H9 (cell line): ENCODE data around the gene GTF3C1. TPM values are rescaled to one million over a fixed set of nuclear protein-coding genes. Genes with fewer than 3 reads are reported as not detected.
A peak's percentile ranks its signal among the peaks of the same experiment; 100 is the strongest.

Experiments
- DNase-seq: peaks from one replicate; pipeline ENCODE4 v3.0.0-alpha.2; 2017
- H2AFZ ChIP-seq: one replicate; pipeline ENCODE4 v1.6.1; 2013; ENCODE audit warnings: mild to moderate bottlenecking, low read length, control low read depth, moderate library complexity
- H2AK5ac ChIP-seq: 2 replicates; pipeline ENCODE4 v1.6.1; 2013; ENCODE audit warnings: low read length, control low read depth, mixed read lengths; ENCODE audit not compliant: insufficient read length
- H2BK120ac ChIP-seq: one replicate; pipeline ENCODE4 v1.6.1; 2013; ENCODE audit warnings: low read depth, mild to moderate bottlenecking, low read length, control low read depth, inconsistent platforms; ENCODE audit not compliant: poor library complexity, severe bottlenecking
- H2BK12ac ChIP-seq: 2 replicates; pipeline ENCODE4 v1.6.1; 2013; ENCODE audit warnings: low read length, control low read depth, mixed read lengths, low read depth; ENCODE audit not compliant: insufficient read length
- H2BK15ac ChIP-seq: 2 replicates; pipeline ENCODE4 v1.6.1; 2013; ENCODE audit warnings: low read depth, low read length, control low read depth
- H2BK20ac ChIP-seq: one replicate; pipeline ENCODE4 v1.6.1; 2013; ENCODE audit warnings: low read depth, mild to moderate bottlenecking, low read length, control low read depth, inconsistent platforms; ENCODE audit not compliant: poor library complexity, severe bottlenecking
- H2BK5ac ChIP-seq: 2 replicates; pipeline ENCODE4 v1.6.1; 2013; ENCODE audit warnings: low read length, control low read depth, mixed read lengths; ENCODE audit not compliant: insufficient read length
- H3K14ac ChIP-seq: 2 replicates; pipeline ENCODE4 v1.6.1; 2013; ENCODE audit warnings: low read length, control low read depth; ENCODE audit not compliant: insufficient read depth
- H3K18ac ChIP-seq: 2 replicates; pipeline ENCODE4 v1.6.1; 2013; ENCODE audit warnings: low read depth, mild to moderate bottlenecking, mixed read lengths, low read length, control low read depth; ENCODE audit not compliant: insufficient read length
- H3K23ac ChIP-seq: 2 replicates; pipeline ENCODE4 v1.6.1; 2013; ENCODE audit warnings: low read length, control low read depth, mixed read lengths, low read depth; ENCODE audit not compliant: insufficient read length
- H3K23me2 ChIP-seq: 2 replicates; pipeline ENCODE4 v1.6.1; 2013; ENCODE audit warnings: low read depth, mild to moderate bottlenecking, mixed read lengths, low read length, control low read depth; ENCODE audit not compliant: insufficient read length, poor library complexity, severe bottlenecking
- H3K27ac ChIP-seq: 2 replicates; pipeline ENCODE4 v1.5.1; 2013; ENCODE audit warnings: low read length, control low read depth, mixed read lengths, low read depth; ENCODE audit not compliant: insufficient read length
- H3K27me3 ChIP-seq: 2 replicates; pipeline ENCODE4 v1.6.1; 2013; ENCODE audit warnings: low read length, control low read depth, inconsistent platforms; ENCODE audit not compliant: insufficient read depth
- H3K4ac ChIP-seq: 2 replicates; pipeline ENCODE4 v1.6.1; 2013; ENCODE audit warnings: low read depth, mild to moderate bottlenecking, control low read depth, inconsistent platforms, low read length, moderate library complexity
- H3K4me1 ChIP-seq: 2 replicates; pipeline ENCODE4 v1.6.1; 2013; ENCODE audit warnings: low read length, control low read depth, inconsistent platforms; ENCODE audit not compliant: insufficient read depth
- H3K4me2 ChIP-seq: 2 replicates; pipeline ENCODE4 v1.6.1; 2013; ENCODE audit warnings: low read length, control low read depth, mixed read lengths; ENCODE audit not compliant: insufficient read length, insufficient read depth
- H3K56ac ChIP-seq: 2 replicates; pipeline ENCODE4 v1.6.1; 2013; ENCODE audit warnings: low read depth, mild to moderate bottlenecking, mixed read lengths, low read length, control low read depth; ENCODE audit not compliant: insufficient read length
- H3K79me1 ChIP-seq: 2 replicates; pipeline ENCODE4 v1.6.1; 2013; ENCODE audit warnings: low read depth, mild to moderate bottlenecking, moderate library complexity, low read length, control low read depth, inconsistent platforms; ENCODE audit not compliant: insufficient read depth, poor library complexity, severe bottlenecking
- H3K79me2 ChIP-seq: 2 replicates; pipeline ENCODE4 v1.6.1; 2013; ENCODE audit warnings: low read length, control low read depth, inconsistent platforms; ENCODE audit not compliant: insufficient read depth
- H3K9ac ChIP-seq: 2 replicates; pipeline ENCODE4 v1.6.1; 2013; ENCODE audit warnings: low read length, control low read depth, mixed read lengths; ENCODE audit not compliant: insufficient read length; ENCODE audit errors: extremely low read depth
- H3K9me3 ChIP-seq: one replicate; pipeline ENCODE4 v1.6.1; 2013; ENCODE audit warnings: low read depth, low read length, inconsistent platforms; ENCODE audit not compliant: control insufficient read depth
- H3T11ph ChIP-seq: one replicate; pipeline ENCODE4 v1.6.1; 2013; ENCODE audit warnings: mild to moderate bottlenecking, low read length, control low read depth, inconsistent platforms
- H4K20me1 ChIP-seq: one replicate; pipeline ENCODE4 v1.6.1; 2013; ENCODE audit not compliant: control insufficient read depth, insufficient read length, insufficient read depth
- H4K5ac ChIP-seq: 2 replicates; pipeline ENCODE4 v1.6.1; 2013; ENCODE audit warnings: low read depth, mild to moderate bottlenecking, mixed read lengths, low read length, control low read depth; ENCODE audit not compliant: insufficient read length
- H4K8ac ChIP-seq: replicated peaks from 2 replicates; pipeline ENCODE4 v1.6.1; 2013; ENCODE audit warnings: low read length, control low read depth, mixed read lengths, low read depth; ENCODE audit not compliant: insufficient read length
- H4K91ac ChIP-seq: 2 replicates; pipeline ENCODE4 v1.6.1; 2013; ENCODE audit warnings: low read depth, mild to moderate bottlenecking, moderate library complexity, mixed read lengths, low read length, control low read depth; ENCODE audit not compliant: insufficient read length
- H3K27ac Mint-ChIP-seq, 3 experiments: 2 replicates in 2 of 3; 3 replicates in 1 of 3; pipeline ENCODE4 v1.8.0; 2020 to 2021; ENCODE audit warnings: mixed read lengths in 3 of 3, mild to moderate bottlenecking in 1 of 3, moderate library complexity in 1 of 3
- H3K27me3 Mint-ChIP-seq: 2 replicates; pipeline ENCODE4 v1.8.0; 2021; ENCODE audit warnings: low read depth, mild to moderate bottlenecking, moderate library complexity, mixed read lengths
- H3K36me3 Mint-ChIP-seq, 3 experiments: 2 replicates in 2 of 3; 3 replicates in 1 of 3; pipeline ENCODE4 v1.8.0; 2020 to 2021; ENCODE audit warnings: low read depth in 3 of 3, mixed read lengths in 3 of 3; ENCODE audit not compliant: insufficient read depth in 1 of 3
- H3K4me1 Mint-ChIP-seq, 2 experiments: 2 replicates each; pipeline ENCODE4 v1.8.0; 2020; ENCODE audit warnings: mixed read lengths in 2 of 2
- H3K4me3 Mint-ChIP-seq, 2 experiments: 2 replicates in 1 of 2; 3 replicates in 1 of 2; pipeline ENCODE4 v1.8.0; 2020 to 2021; ENCODE audit warnings: mild to moderate bottlenecking in 2 of 2, mixed read lengths in 2 of 2, moderate library complexity in 1 of 2
- H3K9me3 Mint-ChIP-seq, 2 experiments: 2 replicates in 1 of 2; 3 replicates in 1 of 2; pipeline ENCODE4 v1.8.0; 2020; ENCODE audit warnings: mild to moderate bottlenecking in 2 of 2, mixed read lengths in 2 of 2, moderate library complexity in 1 of 2
- WGBS: extraction: QIAGEN DNeasy Blood & Tissue Kit; methylation state at CpG from one replicate; pipeline ENCODE4 v1.1.7; 2013; ENCODE audit warnings: missing lambda C conversion rate, low lambda C conversion rate, mixed read lengths; ENCODE audit not compliant: insufficient read length; ENCODE audit errors: extremely low coverage; 5-methylcytosine and 5-hydroxymethylcytosine counted together
- total RNA-seq: library from RNA; stranded (reverse); gene quantifications from 2 replicates; pipeline ENCODE4 v1.2.1, GENCODE V29; 2021
- TF ChIP-seq, protein P1 (sequence below): fragments of 200-600 bp; sonication (generic); conservative IDR thresholded peaks from 3 replicates; pipeline ENCODE4 v1.8.0; 2021; ENCODE audit warnings: antibody characterized with exemption, mild to moderate bottlenecking

The GTF3C1 gene
- total RNA-seq, 1 experiment from 2014 or later: 113 TPM

- DNase-seq: no peak
- Histone ChIP-seq H3K79me2 (no peaks in the 10 kb centered on the region), H3K27ac (no peak overlapping the region), H3K23me2 (no peaks in the 10 kb centered on the region), H4K91ac (no peak overlapping the region), H2BK120ac (no peak overlapping the region), H2BK5ac (no peak overlapping the region), H3K4me2 (no peak overlapping the region), H3K18ac (no peak overlapping the region), H2BK20ac (no peak overlapping the region), H3K23ac (no peak overlapping the region), H3K4me1 (no peaks in the 10 kb centered on the region), H2AFZ (no peak overlapping the region), H3T11ph (no peak overlapping the region), H3K14ac (no peak overlapping the region), H3K4ac (no peak overlapping the region), H4K8ac (no peak overlapping the region), H2AK5ac (no peak overlapping the region), H3K9me3 (no peaks in the 10 kb centered on the region), H3K27me3 (no peaks in the 10 kb centered on the region), H2BK15ac (no peak overlapping the region), H3K79me1 (no peaks in the 10 kb centered on the region), H4K5ac (no peak overlapping the region), H3K56ac (no peak overlapping the region), H3K9ac (no peak overlapping the region), H2BK12ac (no peak overlapping the region), H4K20me1 (no peaks in the 10 kb centered on the region)
- H3K4me3 Mint-ChIP-seq: no peak overlapping the region
- TF ChIP-seq, protein P1, sequence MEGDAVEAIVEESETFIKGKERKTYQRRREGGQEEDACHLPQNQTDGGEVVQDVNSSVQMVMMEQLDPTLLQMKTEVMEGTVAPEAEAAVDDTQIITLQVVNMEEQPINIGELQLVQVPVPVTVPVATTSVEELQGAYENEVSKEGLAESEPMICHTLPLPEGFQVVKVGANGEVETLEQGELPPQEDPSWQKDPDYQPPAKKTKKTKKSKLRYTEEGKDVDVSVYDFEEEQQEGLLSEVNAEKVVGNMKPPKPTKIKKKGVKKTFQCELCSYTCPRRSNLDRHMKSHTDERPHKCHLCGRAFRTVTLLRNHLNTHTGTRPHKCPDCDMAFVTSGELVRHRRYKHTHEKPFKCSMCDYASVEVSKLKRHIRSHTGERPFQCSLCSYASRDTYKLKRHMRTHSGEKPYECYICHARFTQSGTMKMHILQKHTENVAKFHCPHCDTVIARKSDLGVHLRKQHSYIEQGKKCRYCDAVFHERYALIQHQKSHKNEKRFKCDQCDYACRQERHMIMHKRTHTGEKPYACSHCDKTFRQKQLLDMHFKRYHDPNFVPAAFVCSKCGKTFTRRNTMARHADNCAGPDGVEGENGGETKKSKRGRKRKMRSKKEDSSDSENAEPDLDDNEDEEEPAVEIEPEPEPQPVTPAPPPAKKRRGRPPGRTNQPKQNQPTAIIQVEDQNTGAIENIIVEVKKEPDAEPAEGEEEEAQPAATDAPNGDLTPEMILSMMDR: no peak
- H3K36me3 Mint-ChIP-seq: peaks cover 52 to 97% (median 97%) of the 10 kb centered on the region in 3 experiments; a peak in 6 of 7 replicates
- H3K4me1 Mint-ChIP-seq: no peaks in the 10 kb centered on the region
- H3K27ac Mint-ChIP-seq: peak overlapping the region in 1 of 3 experiments; percentile 59; a peak in 2 of 7 replicates
- WGBS: no CpG with 5 or more reads among the region's 14 CpGs
- H3K9me3 Mint-ChIP-seq: no peaks in the 10 kb centered on the region
- H3K27me3 Mint-ChIP-seq: no peaks in the 10 kb centered on the region
These were observed 50.6 kb downstream of the GTF3C1 start for GRCh38 chr16:27498916-27499658.
